B cell (primary cell): ENCODE data around the gene CNTN2. TPM values are rescaled to one million over a fixed set of nuclear protein-coding genes. Genes with fewer than 3 reads are reported as not detected.

Experiments
- ATAC-seq: fragments of 200-7000 bp; cut with Tn5 transposase; one replicate; pipeline ENCODE4 v1.10.0; 2021; ENCODE audit warnings: low read depth, mild to moderate bottlenecking, moderate number of reproducible peaks, moderate library complexity
- CTCF ChIA-PET: fragments of 350-600 bp; sonication (Branson Sonifier 250); formaldehyde crosslinking; loops from one replicate; lab custom pipeline; 2021; ENCODE audit warnings: antibody characterized with exemption, inconsistent platforms; lab: Charles Lee
- POLR2A ChIA-PET: fragments of 350-600 bp; sonication (Branson Sonifier 250); formaldehyde crosslinking; loops from one replicate; lab custom pipeline; 2021; ENCODE audit warnings: antibody characterized with exemption; lab: Charles Lee
- DNase-seq: peaks from one replicate; pipeline ENCODE4 v3.0.0; 2013
- H2AFZ ChIP-seq: 2 replicates; pipeline ENCODE4 v1.6.1; 2012; ENCODE audit warnings: mild to moderate bottlenecking, low read depth, low read length; ENCODE audit not compliant: insufficient read depth, poor library complexity, severe bottlenecking
- H3K27ac ChIP-seq, 2 donors: 1 replicate in 1 of 2; 2 replicates in 1 of 2; pipeline ENCODE4 v1.5.1; 2012 to 2013; ENCODE audit warnings: low read length in 2 of 2, mild to moderate bottlenecking in 2 of 2, moderate library complexity in 1 of 2
- H3K27me3 ChIP-seq, 4 experiments: fragments of 200-600 bp in 1 of 4; sonication (generic) in 1 of 4; replicated peaks in 1 of 4; 1 replicate in 2 of 4; 2 replicates in 2 of 4; pipeline versions ENCODE4 v1.6.1 to v1.7.0; 2013 to 2016; ENCODE audit warnings: low read length in 3 of 4, mild to moderate bottlenecking in 2 of 4, mixed read lengths in 1 of 4, moderate library complexity in 1 of 4; ENCODE audit not compliant: insufficient read depth in 4 of 4, control insufficient read depth in 3 of 4; ENCODE audit errors: control extremely low read depth in 1 of 4
- H3K36me3 ChIP-seq, 2 experiments: replicated peaks in 1 of 2; 1 replicate in 1 of 2; 2 replicates in 1 of 2; pipeline versions ENCODE4 v1.6.1 to v1.7.1; 2013; ENCODE audit warnings: low read length in 1 of 2; ENCODE audit not compliant: insufficient read depth in 2 of 2, control insufficient read depth in 1 of 2; ENCODE audit errors: control extremely low read depth in 1 of 2, extremely low read depth in 1 of 2
- H3K4me1 ChIP-seq, 2 donors: fragments of 200-600 bp in 1 of 2; sonication (generic) in 1 of 2; 1 replicate in 1 of 2; 2 replicates in 1 of 2; pipeline versions ENCODE4 v1.5.1 to v1.6.1; 2013 to 2017; ENCODE audit warnings: low read length in 2 of 2; ENCODE audit not compliant: control insufficient read depth in 2 of 2, insufficient read depth in 2 of 2
- H3K4me2 ChIP-seq: replicated peaks from 2 replicates; pipeline ENCODE3; 2012; ENCODE audit warnings: mild to moderate bottlenecking, low read depth, low read length; ENCODE audit not compliant: poor library complexity, severe bottlenecking
- H3K4me3 ChIP-seq, 5 experiments: fragments of 200-600 bp in 1 of 5; sonication (generic) in 1 of 5; 1 replicate in 3 of 5; 2 replicates in 2 of 5; pipeline versions ENCODE4 v1.5.1 to v1.7.0; 2011 to 2016; ENCODE audit warnings: low read length in 4 of 5, mild to moderate bottlenecking in 4 of 5, low read depth in 2 of 5, control low read depth in 1 of 5, moderate library complexity in 1 of 5; ENCODE audit not compliant: insufficient read depth in 1 of 5; ENCODE audit errors: control extremely low read depth in 1 of 5, extremely low read depth in 1 of 5
- H3K79me2 ChIP-seq: fragments of 200-600 bp; sonication (generic); one replicate; pipeline ENCODE4 v1.6.0; 2016; ENCODE audit warnings: low read length; ENCODE audit not compliant: control insufficient read depth, insufficient read depth
- H3K9ac ChIP-seq: fragments of 200-600 bp; sonication (generic); 2 replicates; pipeline ENCODE4 v1.6.1; 2017; ENCODE audit warnings: mild to moderate bottlenecking, low read length, moderate library complexity
- H3K9me3 ChIP-seq, 3 donors: one replicate each; pipeline versions ENCODE4 v1.6.1 to v1.7.1; 2013; ENCODE audit warnings: low read length in 2 of 3; ENCODE audit not compliant: control insufficient read depth in 2 of 3, insufficient read depth in 1 of 3; ENCODE audit errors: control extremely low read depth in 1 of 3
- H4K20me1 ChIP-seq: 2 replicates; pipeline ENCODE4 v1.6.0; 2012; ENCODE audit warnings: mild to moderate bottlenecking, low read length; ENCODE audit not compliant: insufficient read depth, control insufficient read depth, poor library complexity, severe bottlenecking
- H3K27ac Mint-ChIP-seq: one replicate; pipeline ENCODE4 v1.8.0; 2021; ENCODE audit warnings: mixed read lengths
- H3K27me3 Mint-ChIP-seq: one replicate; pipeline ENCODE4 v1.8.0; 2021; ENCODE audit warnings: mixed read lengths
- H3K4me1 Mint-ChIP-seq: one replicate; pipeline ENCODE4 v1.8.0; 2021; ENCODE audit warnings: mixed read lengths
- H3K4me3 Mint-ChIP-seq: one replicate; pipeline ENCODE4 v1.8.0; 2021; ENCODE audit warnings: mixed read lengths
- H3K9me3 Mint-ChIP-seq: one replicate; pipeline ENCODE4 v1.8.0; 2022; ENCODE audit warnings: mixed read lengths; ENCODE audit not compliant: insufficient read depth
- CTCF ChIP-seq: fragments of 200-600 bp; IDR thresholded peaks from one replicate; pipeline ENCODE4 v1.8.0; 2022; ENCODE audit warnings: antibody characterized with exemption, mild to moderate bottlenecking
- EZH2 ChIP-seq: IDR thresholded peaks from 2 replicates; pipeline ENCODE4 v1.6.1; 2012; ENCODE audit warnings: borderline replicate concordance, low read depth, mild to moderate bottlenecking, moderate library complexity, low read length; ENCODE audit not compliant: insufficient read depth, poor library complexity, severe bottlenecking
- whole genome bisulfite sequencing: methylation state at CpG from one replicate; pipeline ENCODE4 v1.1.5; 2013; ENCODE audit warnings: missing lambda C conversion rate; ENCODE audit not compliant: insufficient coverage; 5-methylcytosine and 5-hydroxymethylcytosine counted together
- intact Hi-C: fragments of 100-400 bp; cut with micrococcal nuclease; formaldehyde crosslinking; loops from one replicate; pipeline ENCODE4 v1.10.0; 2022
- polyA plus RNA-seq: library from polyadenylated mRNA; depleted of rRNA; stranded (reverse); fragments of >200 nt; gene quantifications from 2 replicates; pipeline ENCODE4 v1.2.3, GENCODE V29; 2012
- total RNA-seq, 2 donors: library from RNA; stranded (reverse); fragments of 120-200 nt in 1 of 2; gene quantifications; 1 replicate in 1 of 2; 2 replicates in 1 of 2; pipeline versions ENCODE4 v1.2.3 to v1.2.4, GENCODE V29; 2013 to 2022

The CNTN2 gene
- total and polyA plus RNA-seq, 2 donors (not counting 1 experiment from before 2014, with no cell fraction given), result not detected

GRCh38 chr1:205071801-205072200, 28.8 kb downstream of the CNTN2 start:
- 91% methylated on average over 7 of the region's 12 CpGs for WGBS
- ATAC-seq, result no peak
- Histone ChIP-seq H3K4me3 (no peak overlapping the region), H3K9me3 (no peaks in the 10 kb centered on the region), H3K27me3 (no peaks in the 10 kb centered on the region), H3K9ac (no peak overlapping the region), H2AFZ (no peak overlapping the region), H3K79me2 (no peaks in the 10 kb centered on the region), H3K27ac (no peak overlapping the region), H3K4me2 (no peak overlapping the region), H4K20me1 (no peaks in the 10 kb centered on the region), H3K36me3 (no peaks in the 10 kb centered on the region), H3K4me1 (no peaks in the 10 kb centered on the region)
- intact Hi-C loops, result no loop called here
- ChIA-PET POLR2A (no interaction called here), CTCF (interaction anchor here (2.6 kb wide), 1 partner anchor 10 kb away, joined by 12 read pairs; no protein-coding TSS in a partner anchor)
- Mint-ChIP-seq H3K27ac (no peak overlapping the region), H3K27me3 (no peaks in the 10 kb centered on the region), H3K4me1 (no peaks in the 10 kb centered on the region), H3K9me3 (no peaks in the 10 kb centered on the region), H3K4me3 (no peak overlapping the region)
- TF ChIP-seq EZH2 (no peak), CTCF (no peak)
- no peak for DNase-seq

- no peaks in the 10 kb centered on the region for H3K27me3 ChIP-seq
- no peaks in the 10 kb centered on the region for H3K27me3 Mint-ChIP-seq
- no peak overlapping the region for H3K4me3 Mint-ChIP-seq
- intact Hi-C loops, result no loop called here
- no peaks in the 10 kb centered on the region for H3K79me2 ChIP-seq
- no peak overlapping the region for H3K4me3 ChIP-seq
- no peak overlapping the region for H3K9ac ChIP-seq
- WGBS, result 90% methylated on average over 8 of the region's 9 CpGs
- no peaks in the 10 kb centered on the region for H3K9me3 ChIP-seq
- TF ChIP-seq CTCF (no peak), EZH2 (no peak)
- H3K36me3 ChIP-seq, result no peaks in the 10 kb centered on the region
- no peaks in the 10 kb centered on the region for H3K9me3 Mint-ChIP-seq
- ChIA-PET POLR2A (no interaction called here), CTCF (interaction anchor here (2.6 kb wide), 1 partner anchor 10 kb away, joined by 12 read pairs; no protein-coding TSS in a partner anchor)
- no peaks in the 10 kb centered on the region for H3K4me1 Mint-ChIP-seq
- ATAC-seq, result no peak
- DNase-seq, result no peak
- H3K4me1 ChIP-seq, result no peaks in the 10 kb centered on the region
- H2AFZ ChIP-seq, result no peak overlapping the region
- no peaks in the 10 kb centered on the region for H4K20me1 ChIP-seq
- no peak overlapping the region for H3K4me2 ChIP-seq
- no peak overlapping the region for H3K27ac Mint-ChIP-seq
- no peak overlapping the region for H3K27ac ChIP-seq
These were observed 29.3 kb downstream of the CNTN2 start for GRCh38 chr1:205072286-205072685.
